GM19463 (cell line): ENCODE results near the gene TMCC1.
"Not testable (repeated sequence)": the region's sequence is repeated elsewhere in the genome, so short reads cannot be mapped to it uniquely, and the experiment has no call there.

Experiments used
- ATAC-seq: cut with Tn5 transposase; IDR thresholded peaks from one replicate; pipeline ENCODE4 v1.9.1; 2021; ENCODE audit warnings: mild to moderate bottlenecking, moderate library complexity; ENCODE audit not compliant: unreplicated experiment

The TMCC1 gene

DNA sequence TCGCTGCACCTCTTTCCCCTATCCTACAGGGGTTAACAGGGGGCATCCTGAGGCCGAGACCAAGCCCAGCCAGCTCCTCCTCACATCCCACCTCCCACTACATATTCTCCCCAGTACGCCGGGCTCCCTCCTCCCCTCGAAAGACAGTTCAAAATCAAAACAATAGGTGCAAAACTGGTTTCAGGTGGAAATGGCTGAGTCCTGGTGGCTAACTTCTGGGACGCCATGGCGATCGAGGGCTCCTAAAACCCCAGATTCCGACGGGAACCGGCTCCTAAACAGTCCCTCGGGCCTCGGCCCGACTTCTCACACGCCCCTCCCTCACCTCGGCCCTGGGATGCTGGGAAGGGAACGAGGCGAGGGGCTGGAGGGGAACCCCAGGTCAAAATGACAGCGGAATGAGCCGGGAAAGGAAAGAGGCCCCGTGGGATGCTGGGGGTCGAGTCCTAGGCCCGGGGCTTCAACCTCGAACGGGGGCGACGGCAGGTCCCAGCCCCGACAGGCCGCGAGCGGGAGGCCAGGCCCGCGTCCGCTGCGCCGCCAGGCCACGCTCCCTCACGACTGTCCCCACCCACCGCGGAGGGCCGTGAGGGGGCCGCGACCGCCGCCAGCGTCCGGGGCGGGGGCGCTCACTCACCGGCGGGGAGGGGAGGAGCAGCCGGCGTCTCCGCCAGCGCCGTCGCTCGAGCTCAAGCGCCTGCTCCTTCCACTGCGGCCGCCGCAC lies 492 bp downstream of the TMCC1 start:
- peak; percentile 72 for ATAC-seq

DNA sequence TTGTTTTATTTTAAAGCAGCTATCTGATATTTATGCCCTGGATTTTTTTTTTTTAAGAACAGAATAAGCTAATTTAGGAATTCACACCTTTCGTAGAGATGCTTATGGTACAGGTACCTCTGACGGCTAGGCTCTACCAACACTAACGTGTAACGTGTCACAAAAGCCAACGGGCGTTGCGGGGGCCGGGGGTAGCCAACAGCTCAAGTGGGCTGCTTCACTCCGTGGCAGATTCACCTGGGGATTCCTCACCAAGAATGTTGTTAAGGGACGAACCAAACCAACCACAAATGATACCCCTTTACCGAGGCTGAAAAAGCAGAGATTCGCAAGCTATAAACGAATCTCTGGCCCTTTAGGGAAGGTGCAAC lies 1.0 kb downstream of the TMCC1 start:
- no peak for ATAC-seq

DNA sequence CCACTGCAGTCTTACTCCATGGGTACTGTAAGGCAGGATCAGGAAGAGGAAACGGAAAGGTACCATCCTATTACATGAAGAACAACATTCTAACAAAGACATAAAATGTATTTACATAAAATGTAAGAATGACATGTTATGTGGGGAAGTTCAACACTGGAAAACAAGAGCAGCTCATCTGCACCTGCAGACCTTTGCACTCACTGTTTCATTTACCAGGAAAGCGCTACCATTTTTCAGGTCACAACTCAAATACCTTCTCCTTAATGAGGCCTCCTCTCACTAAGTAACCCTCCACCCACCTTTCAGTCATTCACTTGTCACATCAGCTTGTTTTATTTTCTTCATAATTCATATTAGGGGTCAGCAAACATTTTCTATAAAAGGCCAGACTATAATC lies 2.6 kb downstream of the TMCC1 start:
- no peak for ATAC-seq

DNA sequence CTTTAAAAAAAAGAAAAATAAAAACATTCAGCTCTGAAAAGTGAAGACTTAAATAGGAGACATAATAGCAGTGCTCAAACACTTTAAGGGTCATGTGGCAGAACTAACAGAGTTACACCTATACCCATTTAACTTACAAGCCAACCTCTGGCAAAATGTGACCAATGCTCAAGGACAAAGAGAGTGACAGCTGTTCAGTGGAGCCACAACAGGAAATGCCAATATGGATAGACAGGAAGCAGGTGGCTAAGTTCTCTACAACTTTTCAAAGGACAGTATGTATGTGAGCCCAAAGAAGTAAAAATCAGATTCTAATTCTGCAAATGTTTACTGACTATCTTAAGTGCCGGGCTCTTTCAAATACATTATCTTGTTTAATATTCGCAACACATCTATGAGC lies 3.4 kb downstream of the TMCC1 start:
- ATAC-seq: no peak

DNA sequence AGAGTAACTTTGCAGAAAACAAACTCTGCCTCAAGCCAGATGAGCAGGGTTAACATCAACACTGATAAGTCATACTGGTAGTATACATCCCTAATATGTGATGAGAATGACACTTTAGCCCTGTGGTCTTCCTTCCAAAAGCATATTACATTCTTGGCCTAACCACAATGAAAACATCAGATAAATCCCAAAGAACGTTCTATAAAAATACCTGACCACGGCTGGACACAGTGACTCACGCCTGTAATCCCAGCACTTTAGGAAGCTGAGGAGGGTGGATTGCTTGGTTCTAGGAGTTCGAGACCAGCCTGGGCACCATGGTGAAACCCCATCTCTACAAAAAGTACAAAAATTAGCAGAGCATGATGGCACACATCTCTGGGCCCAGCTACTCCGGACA lies 4.7 kb downstream of the TMCC1 start:
- ATAC-seq: no peak

DNA sequence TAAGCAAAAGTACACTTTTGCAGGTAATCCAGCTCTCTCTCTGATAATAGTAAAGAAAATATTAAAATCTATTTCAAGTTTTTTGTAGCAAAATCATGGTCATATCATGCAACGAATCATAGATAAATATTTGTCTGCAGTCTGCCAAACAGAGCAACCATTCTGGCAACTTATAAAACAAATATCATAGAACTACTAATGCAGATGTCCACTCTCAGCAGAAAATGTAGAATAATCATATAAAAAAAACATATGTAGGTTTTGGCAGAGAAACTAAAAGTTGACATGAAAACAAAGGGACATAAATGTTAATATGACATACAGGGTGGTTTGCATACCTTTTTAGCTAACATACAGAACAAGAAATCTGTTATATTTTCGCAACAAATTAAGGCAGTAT lies 12.2 kb downstream of the TMCC1 start:
- ATAC-seq: no peak

DNA sequence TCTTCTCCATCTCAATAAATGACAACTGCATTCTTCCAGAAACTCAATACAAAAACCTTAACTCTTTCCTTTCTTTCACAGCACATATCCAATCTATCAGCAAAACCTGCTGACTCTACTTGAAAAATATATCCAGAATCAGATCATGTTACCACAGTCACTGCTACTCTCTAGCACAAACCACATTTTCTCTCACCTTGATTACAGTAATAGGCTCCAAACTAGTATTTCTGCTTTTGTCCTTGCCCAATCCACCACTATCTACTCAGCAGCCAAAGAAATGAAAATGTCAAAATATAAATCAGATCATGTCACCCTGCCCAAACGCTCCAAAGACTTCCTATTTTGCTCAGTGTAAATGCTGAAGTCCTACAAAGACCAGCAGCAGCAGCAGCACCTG lies 15.2 kb downstream of the TMCC1 start:
- ATAC-seq: no peak

DNA sequence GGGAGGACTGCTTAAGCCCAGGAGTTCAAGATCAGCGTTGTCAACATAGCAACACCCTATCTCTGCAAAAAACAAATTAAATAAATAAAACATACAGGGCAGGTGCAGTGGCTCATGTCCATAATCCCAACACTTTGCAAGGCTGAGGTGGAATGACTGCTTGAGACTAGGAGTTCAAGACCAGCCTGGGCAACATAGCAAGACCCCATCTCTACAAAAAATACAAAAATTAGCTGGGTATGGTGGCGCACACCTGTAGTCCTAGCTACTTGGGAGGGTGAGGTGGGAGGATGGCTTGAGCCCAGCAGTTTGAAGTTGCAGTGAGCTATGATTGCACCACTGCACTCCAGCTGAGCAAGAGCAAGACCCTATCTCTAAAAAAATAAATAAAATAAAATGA lies 19.0 kb downstream of the TMCC1 start:
- ATAC-seq: not testable (repeated sequence)

DNA sequence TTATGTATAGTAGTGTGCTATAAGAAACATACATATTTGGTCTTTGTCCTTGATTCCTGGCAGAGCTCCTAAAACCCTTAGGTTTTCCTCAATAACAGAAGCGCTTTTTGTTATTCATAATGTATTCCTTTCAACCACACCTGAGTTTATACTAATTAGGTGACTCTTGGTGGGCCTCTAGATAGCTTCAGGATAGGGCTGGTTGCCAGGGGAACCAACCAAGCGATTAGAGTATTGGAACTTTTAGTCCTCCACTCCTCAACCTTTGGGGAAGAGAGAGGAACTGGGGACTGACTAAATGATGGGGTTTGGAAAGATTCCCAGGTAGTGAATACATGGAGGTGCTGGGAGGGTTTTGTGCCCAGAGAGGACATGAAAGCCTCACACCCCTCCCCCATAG lies 24.6 kb downstream of the TMCC1 start:
- ATAC-seq: no peak

DNA sequence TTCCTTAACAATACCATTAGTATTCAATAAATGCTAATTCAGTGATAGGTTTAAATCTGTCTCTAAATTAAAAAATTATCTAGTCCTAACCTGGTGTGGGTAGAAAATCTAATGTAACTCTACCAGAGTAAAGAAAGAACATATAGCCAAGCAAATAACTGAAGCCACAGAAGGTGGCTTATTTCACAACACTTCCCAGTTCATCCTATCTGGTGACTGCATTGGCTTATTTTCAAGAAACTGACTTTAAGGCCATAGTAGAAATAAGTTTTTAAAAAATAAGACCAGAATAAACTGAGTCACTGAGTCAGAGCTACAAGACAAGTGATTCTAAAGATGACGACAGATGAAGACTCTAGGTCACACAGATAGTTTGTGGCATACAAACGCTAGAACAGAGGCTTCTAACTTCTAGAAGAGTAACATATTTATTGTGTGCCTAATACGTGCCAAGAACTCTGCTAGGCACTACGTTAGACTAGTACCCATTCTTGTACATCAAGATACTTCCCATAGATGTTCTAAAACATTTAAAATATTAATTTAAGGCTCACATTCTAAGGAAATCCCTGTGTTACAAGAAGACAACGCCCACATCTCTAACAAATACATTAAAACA lies 25.9 kb downstream of the TMCC1 start:
- ATAC-seq: no peak

DNA sequence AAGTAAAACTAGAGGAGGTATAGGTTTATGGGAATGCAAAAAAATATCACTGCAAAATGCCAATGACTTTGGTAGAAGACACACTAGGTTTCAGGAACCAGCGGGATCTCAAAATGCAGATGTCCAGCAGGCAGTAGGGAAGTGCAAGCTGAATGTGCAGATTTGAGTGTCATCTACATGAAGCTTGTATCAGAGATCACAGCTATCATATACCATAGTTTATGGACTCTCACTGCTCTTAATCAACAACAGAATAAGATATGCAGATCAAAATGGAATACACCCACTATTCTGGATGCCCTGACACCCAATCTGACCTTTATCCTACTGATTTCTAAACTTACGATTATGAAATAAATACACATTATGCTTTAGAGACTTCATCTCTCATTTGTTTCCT lies 27.7 kb downstream of the TMCC1 start:
- ATAC-seq: no peak

DNA sequence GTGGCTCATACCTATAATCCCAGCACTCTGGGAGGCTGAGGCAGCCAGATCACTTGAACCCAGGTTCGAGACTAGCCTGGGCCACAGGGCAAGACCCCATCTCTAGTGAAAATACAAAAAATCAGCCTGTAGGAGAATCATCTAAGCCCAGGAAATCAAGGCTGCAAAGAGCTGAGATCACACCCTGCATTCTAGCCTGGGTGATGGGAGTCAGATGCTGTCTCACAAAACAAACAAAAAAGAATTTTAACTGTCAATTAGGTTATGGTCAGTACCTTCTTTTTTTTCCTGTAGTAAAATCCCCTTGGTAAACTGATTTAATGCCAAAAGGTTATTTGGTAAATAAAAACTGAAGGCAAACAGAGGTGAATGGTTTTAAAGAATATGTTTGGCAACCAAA lies 29.0 kb downstream of the TMCC1 start:
- ATAC-seq: no peak

DNA sequence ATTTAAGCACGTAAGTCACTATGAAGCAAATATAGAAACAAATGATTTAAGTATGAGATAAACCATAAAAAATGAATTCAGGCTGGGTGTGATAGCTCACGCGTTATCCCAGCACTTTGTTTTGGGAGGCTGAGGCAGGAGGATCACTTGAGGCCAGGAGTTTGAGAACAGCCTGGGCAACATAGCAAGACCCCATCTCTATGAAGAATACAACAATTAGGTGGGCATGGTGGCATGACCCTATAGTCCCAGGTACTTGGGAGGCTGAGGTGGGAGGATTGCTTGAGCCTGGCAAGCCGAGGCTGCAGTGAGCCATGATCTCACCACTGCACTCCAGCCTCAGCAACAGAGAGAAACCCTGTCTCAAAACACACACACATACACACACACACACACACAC lies 34.2 kb downstream of the TMCC1 start:
- no peak for ATAC-seq

DNA sequence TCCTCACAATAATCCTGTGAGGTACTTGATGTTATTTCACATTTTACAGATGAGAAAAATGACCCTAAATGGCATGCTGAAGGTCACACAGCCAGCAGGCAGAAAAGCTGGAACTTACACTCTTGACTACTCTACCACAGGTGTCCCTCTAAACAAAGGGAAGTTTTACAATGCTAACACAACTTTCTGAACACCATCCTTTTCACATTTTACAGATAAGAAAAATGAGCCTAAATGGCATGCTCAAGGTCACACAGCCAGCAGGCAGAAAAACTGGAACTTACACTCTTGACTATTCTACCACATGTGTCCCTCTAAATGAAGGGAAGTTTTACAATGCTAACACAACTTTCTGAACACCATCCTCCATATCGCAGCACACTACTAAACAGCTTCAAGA lies 35.6 kb downstream of the TMCC1 start:
- no peak for ATAC-seq

DNA sequence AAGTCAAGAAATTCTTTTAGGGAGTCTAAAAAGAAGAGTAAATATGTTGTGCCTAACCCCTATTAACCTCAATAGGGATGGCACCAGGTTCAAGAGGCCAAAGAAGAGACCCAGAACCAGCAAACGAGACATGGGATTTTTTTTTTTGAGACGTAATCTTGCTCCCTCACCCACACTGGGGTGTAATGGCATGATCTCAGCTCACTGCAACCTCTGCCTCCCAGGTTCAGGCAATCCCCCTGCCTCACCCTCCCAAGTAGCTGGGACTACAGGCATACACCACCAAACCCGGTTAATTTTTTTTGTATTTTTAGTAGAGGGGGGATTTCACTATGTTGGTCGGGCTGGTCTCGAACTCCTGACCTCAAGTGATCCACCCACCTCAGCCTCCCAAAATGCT lies 36.7 kb downstream of the TMCC1 start:
- ATAC-seq: not testable (repeated sequence)

DNA sequence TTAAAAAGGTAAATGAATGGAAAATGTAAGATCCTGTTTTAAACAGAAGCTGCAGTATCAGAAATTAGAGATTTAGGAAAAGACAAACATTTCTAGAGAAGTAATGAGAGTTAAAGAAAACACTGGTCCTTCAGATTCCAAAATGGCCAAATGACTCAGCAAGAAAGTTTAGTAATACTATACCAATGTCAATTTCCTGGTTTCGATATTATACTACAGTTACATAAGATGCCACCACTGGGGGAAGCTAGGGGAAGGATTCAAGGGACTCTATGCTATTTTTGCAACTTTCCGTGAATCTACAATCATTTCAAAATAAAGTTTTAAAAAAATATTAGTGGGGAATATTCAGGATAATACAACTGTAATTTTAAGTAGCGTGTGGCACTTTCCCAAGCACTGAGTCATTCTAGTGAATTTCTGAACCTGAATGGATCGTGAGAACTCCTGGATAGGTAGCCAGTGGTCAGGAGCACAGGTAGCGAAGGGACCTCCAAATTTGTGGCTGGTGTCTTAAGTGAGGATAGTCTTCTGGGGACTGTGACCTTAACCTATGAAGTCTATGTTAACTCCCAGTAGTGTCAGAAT lies 37.6 kb downstream of the TMCC1 start:
- no peak for ATAC-seq

DNA sequence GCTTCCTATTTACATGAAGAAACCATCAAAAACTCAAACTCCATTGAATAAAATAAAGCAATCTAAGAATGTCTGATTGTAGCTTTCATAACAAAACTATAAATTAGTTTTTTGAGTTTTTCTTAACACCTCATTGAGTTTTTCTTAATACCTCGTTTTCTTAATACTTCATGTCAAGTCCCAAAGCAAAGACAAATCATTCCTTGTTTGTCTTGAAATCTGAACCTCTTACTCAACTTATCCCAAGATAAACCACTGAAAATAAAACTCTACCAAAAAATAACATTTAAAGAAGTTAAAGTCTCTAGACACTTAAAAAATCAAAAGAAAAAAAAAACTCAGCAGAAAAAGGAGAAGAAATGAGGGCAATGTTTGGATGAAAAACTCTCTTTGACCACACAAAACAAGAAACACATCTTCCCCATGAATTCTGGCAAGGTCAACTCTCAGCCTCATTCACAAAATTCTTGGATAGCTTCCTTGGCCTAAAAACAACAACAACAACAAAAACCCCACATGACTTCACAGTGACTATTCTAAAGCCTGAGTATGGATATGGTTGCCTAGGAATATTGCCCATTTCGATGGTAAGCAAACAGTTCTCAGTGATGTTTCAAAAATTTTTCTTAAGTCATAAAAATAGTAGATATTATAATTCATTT lies 38.2 kb downstream of the TMCC1 start:
- ATAC-seq: no peak

DNA sequence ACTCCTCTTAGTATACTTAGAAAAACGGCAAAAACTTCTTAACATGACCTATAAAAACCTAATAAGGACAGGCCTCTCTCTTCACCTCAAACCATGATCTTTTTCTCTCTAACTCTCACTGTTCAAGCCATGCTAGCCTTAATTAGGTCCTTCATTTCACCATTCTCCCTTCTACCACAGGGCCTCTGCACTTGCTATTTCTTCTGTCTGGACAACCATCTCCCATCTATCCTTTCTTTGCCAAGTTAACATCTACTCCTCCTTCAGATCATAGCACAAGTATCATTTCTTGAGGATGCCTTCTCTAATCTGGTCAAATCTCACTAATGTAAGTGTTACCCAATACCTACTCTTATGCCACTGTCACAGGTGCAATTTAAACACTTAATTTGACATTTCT lies 39.1 kb downstream of the TMCC1 start:
- ATAC-seq: no peak

DNA sequence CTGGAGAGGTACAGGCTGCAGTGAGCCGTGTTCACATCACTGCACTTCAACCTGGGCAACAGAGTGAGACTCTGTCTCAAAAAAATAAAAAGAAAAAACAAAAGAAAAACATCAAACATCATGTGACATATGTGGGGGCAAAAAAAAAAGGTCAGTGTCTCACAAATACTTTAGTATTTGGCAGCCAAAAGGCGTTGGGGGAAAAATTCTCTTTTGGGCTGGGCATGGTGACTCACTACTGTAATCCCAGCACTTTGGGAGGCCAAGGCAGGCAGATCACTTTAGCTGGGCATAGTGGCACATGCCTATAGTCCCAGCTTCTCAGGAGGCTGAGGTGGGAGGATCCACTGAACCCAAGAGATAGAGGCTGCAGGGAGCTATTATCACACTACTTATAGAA lies 47.6 kb downstream of the TMCC1 start:
- ATAC-seq: no peak

DNA sequence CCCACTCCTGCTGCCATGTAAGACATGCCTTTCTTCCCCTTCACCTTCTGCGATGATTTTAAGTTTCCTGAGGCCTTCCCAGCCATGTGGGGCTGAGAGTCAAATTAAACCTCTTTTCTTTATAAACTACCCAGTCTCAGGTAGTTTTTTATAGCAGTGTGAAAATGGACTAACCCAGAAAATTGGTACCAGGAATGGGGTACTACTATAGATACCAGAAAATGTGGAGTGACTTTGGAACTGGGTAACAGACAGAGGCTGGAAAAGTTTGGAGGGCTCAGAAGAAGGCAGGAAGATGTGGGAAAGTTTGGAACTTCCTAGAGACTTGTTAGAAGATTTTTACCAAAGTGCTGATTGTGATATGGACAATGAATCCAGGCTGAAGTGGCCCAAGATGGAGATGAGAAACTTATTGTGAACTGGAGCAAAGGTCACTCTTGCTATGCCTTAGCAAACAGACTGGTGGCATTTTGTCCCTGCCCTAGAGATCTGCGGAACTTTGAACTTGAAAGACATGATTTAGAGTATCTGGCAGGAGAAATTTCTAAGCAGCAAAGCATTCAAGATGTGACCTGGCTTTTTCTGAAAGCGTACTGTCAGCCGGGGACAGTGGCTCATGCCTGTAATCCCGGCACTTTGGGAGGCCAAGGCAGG lies 52.7 kb downstream of the TMCC1 start:
- ATAC-seq: no peak

DNA sequence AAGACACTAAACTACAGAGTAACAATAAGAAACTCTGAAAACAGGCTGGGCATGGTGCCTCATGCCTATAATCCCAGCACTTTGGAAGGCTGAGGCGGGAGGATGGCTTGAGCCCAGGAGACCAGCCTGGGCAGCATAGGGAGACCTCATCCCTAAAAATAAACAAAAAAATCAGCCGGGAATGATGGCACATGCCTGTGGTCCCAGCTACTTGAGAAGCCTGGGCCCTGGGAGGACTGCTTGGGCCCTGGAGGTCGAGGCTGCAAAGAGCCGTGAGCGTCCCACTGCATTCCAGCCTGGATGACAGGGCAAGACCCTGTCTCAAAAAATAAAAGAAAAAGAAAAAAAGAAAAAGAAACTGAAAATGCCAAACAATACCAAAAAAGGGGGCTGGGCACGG lies 55.4 kb downstream of the TMCC1 start:
- ATAC-seq: no peak
